Mesenchymal stem cell (in vitro differentiated cells and primary cell): ENCODE data around the gene MLLT3.

Experiments used
- DNase-seq: peaks from one replicate; pipeline ENCODE4 v3.0.0-alpha.2; 2013
- H2AFZ ChIP-seq: one replicate; pipeline ENCODE4 v1.6.1; 2013; ENCODE audit warnings: low read depth, mild to moderate bottlenecking, control low read depth, inconsistent platforms, low read length, moderate library complexity
- H2AK5ac ChIP-seq: 2 replicates; pipeline ENCODE4 v1.6.1; 2013; ENCODE audit warnings: low read length, moderate library complexity, mild to moderate bottlenecking, inconsistent platforms; ENCODE audit not compliant: severe bottlenecking
- H2BK120ac ChIP-seq: one replicate; pipeline ENCODE4 v1.6.1; 2013; ENCODE audit warnings: low read depth, mild to moderate bottlenecking, inconsistent platforms, low read length, moderate library complexity
- H2BK12ac ChIP-seq, 2 experiments: one replicate each; pipeline ENCODE4 v1.6.1; 2013; ENCODE audit warnings: inconsistent platforms in 2 of 2, low read length in 2 of 2, mild to moderate bottlenecking in 2 of 2, moderate library complexity in 2 of 2, control low read depth in 1 of 2
- H2BK15ac ChIP-seq: one replicate; pipeline ENCODE4 v1.6.1; 2013; ENCODE audit warnings: mild to moderate bottlenecking, low read depth, inconsistent platforms; ENCODE audit not compliant: poor library complexity, severe bottlenecking
- H2BK5ac ChIP-seq: 2 replicates; pipeline ENCODE4 v1.6.1; 2013; ENCODE audit warnings: low read depth, mild to moderate bottlenecking, low read length, control low read depth, inconsistent platforms; ENCODE audit not compliant: poor library complexity, severe bottlenecking
- H3K14ac ChIP-seq, 2 experiments: one replicate each; pipeline ENCODE4 v1.6.1; 2013; ENCODE audit warnings: inconsistent platforms in 2 of 2, low read length in 2 of 2, control low read depth in 1 of 2, mild to moderate bottlenecking in 1 of 2, moderate library complexity in 1 of 2
- H3K18ac ChIP-seq, 2 experiments: one replicate each; pipeline ENCODE4 v1.6.1; 2013; ENCODE audit warnings: inconsistent platforms in 2 of 2, low read length in 2 of 2, control low read depth in 1 of 2, low read depth in 1 of 2, mild to moderate bottlenecking in 1 of 2
- H3K23ac ChIP-seq, 2 experiments: one replicate each; pipeline ENCODE4 v1.6.1; 2013; ENCODE audit warnings: inconsistent platforms in 2 of 2, low read length in 2 of 2, mild to moderate bottlenecking in 2 of 2, moderate library complexity in 2 of 2, control low read depth in 1 of 2
- H3K27ac ChIP-seq: 2 replicates; pipeline ENCODE4 v1.5.1; 2013; ENCODE audit warnings: mild to moderate bottlenecking, moderate library complexity, low read length, control low read depth, inconsistent platforms; ENCODE audit not compliant: poor library complexity, severe bottlenecking
- H3K27me3 ChIP-seq, 2 experiments: 2 replicates each; pipeline versions ENCODE4 v1.6.1 to v1.7.0; 2013; ENCODE audit warnings: low read length in 2 of 2, mild to moderate bottlenecking in 2 of 2, moderate library complexity in 2 of 2, control low read depth in 1 of 2, inconsistent platforms in 1 of 2; ENCODE audit not compliant: control insufficient read depth in 1 of 2, insufficient read depth in 1 of 2
- H3K36me3 ChIP-seq, 2 experiments: 2 replicates each; pipeline versions ENCODE4 v1.6.1 to v1.7.0; 2013; ENCODE audit warnings: low read length in 2 of 2, control low read depth in 1 of 2, inconsistent platforms in 1 of 2, low read depth in 1 of 2, mild to moderate bottlenecking in 1 of 2; ENCODE audit not compliant: insufficient read depth in 2 of 2, control insufficient read depth in 1 of 2
- H3K4ac ChIP-seq, 2 experiments: one replicate each; pipeline ENCODE4 v1.6.1; 2013; ENCODE audit warnings: inconsistent platforms in 2 of 2, low read length in 2 of 2, mild to moderate bottlenecking in 2 of 2, moderate library complexity in 2 of 2, control low read depth in 1 of 2, low read depth in 1 of 2
- H3K4me1 ChIP-seq: 2 replicates; pipeline ENCODE4 v1.6.1; 2013; ENCODE audit warnings: low read depth, low read length, control low read depth; ENCODE audit not compliant: control insufficient read depth, insufficient read depth
- H3K4me2 ChIP-seq: 2 replicates; pipeline ENCODE4 v1.6.1; 2013; ENCODE audit warnings: low read length, mild to moderate bottlenecking, inconsistent platforms; ENCODE audit not compliant: poor library complexity, severe bottlenecking
- H3K4me3 ChIP-seq, 2 experiments: 2 replicates each; pipeline versions ENCODE4 v1.5.1 to v1.7.0; 2013; ENCODE audit warnings: low read length in 2 of 2, mild to moderate bottlenecking in 2 of 2, control low read depth in 1 of 2, low read depth in 1 of 2; ENCODE audit not compliant: insufficient read depth in 1 of 2
- H3K79me1 ChIP-seq: replicated peaks from 2 replicates; pipeline ENCODE4 v1.6.1; 2013; ENCODE audit warnings: mild to moderate bottlenecking, control low read depth, low read length, inconsistent platforms; ENCODE audit not compliant: poor library complexity, severe bottlenecking
- H3K9ac ChIP-seq: 2 replicates; pipeline ENCODE4 v1.7.0; 2013; ENCODE audit warnings: mild to moderate bottlenecking, low read length, moderate library complexity
- H3K9me3 ChIP-seq: 2 replicates; pipeline ENCODE4 v1.7.0; 2013; ENCODE audit warnings: mild to moderate bottlenecking, low read length; ENCODE audit not compliant: control insufficient read depth
- H4K8ac ChIP-seq: one replicate; pipeline ENCODE4 v1.6.1; 2013; ENCODE audit warnings: inconsistent platforms, mild to moderate bottlenecking, low read length, moderate library complexity
- H4K91ac ChIP-seq: one replicate; pipeline ENCODE4 v1.6.1; 2013; ENCODE audit warnings: mild to moderate bottlenecking, low read length, inconsistent platforms
- WGBS: methylation state at CpG from one replicate; pipeline ENCODE4 v1.1.7; 2013; ENCODE audit warnings: mixed read lengths; 5-methylcytosine and 5-hydroxymethylcytosine counted together

MLLT3 gene

GRCh38 chr9:20377790-20378189 is 244.5 kb downstream of the MLLT3 start:
- H3K4me3 ChIP-seq, result no peak overlapping the region
- H3K14ac ChIP-seq, result no peak overlapping the region
- H3K4me1 ChIP-seq, result no peaks in the 10 kb centered on the region
- no peak overlapping the region for H3K27ac ChIP-seq
- H3K4me2 ChIP-seq, result no peak overlapping the region
- no peak overlapping the region for H2BK15ac ChIP-seq
- no peak for DNase-seq
- H3K18ac ChIP-seq, result no peak overlapping the region
- no peak overlapping the region for H2AK5ac ChIP-seq
- H3K9ac ChIP-seq, result no peak overlapping the region
- no peak overlapping the region for H3K4ac ChIP-seq
- no peak overlapping the region for H2BK12ac ChIP-seq
- H3K9me3 ChIP-seq, result no peaks in the 10 kb centered on the region
- no peak overlapping the region for H2AFZ ChIP-seq
- peaks cover 5% of the 10 kb centered on the region for H3K79me1 ChIP-seq
- no peak overlapping the region for H2BK5ac ChIP-seq
- H2BK120ac ChIP-seq, result no peak overlapping the region
- H3K23ac ChIP-seq, result no peak overlapping the region
- no peak overlapping the region for H4K91ac ChIP-seq
- H3K36me3 ChIP-seq, result no peaks in the 10 kb centered on the region
- no peak overlapping the region for H4K8ac ChIP-seq
- no peaks in the 10 kb centered on the region for H3K27me3 ChIP-seq

- Histone ChIP-seq H2BK5ac (no peak overlapping the region), H3K9me3 (no peaks in the 10 kb centered on the region), H4K8ac (no peak overlapping the region), H3K79me1 (peaks cover 5% of the 10 kb centered on the region), H3K4ac (no peak overlapping the region), H2AFZ (no peak overlapping the region), H2BK12ac (no peak overlapping the region), H3K4me1 (no peaks in the 10 kb centered on the region), H3K18ac (no peak overlapping the region), H3K14ac (no peak overlapping the region), H3K27ac (no peak overlapping the region), H3K4me3 (no peak overlapping the region), H2AK5ac (no peak overlapping the region), H3K23ac (no peak overlapping the region), H3K27me3 (no peaks in the 10 kb centered on the region), H2BK15ac (no peak overlapping the region), H3K36me3 (no peaks in the 10 kb centered on the region), H2BK120ac (no peak overlapping the region), H3K4me2 (no peak overlapping the region), H4K91ac (no peak overlapping the region), H3K9ac (no peak overlapping the region)
- 50% methylated on average over 1 of the region's 4 CpGs for WGBS
- peak; percentile 45 for DNase-seq
These were observed 245.4 kb downstream of the MLLT3 start for GRCh38 chr9:20376731-20377375.

- Histone ChIP-seq H2BK5ac (no peak overlapping the region), H2BK15ac (no peak overlapping the region), H3K14ac (no peak overlapping the region), H3K4me2 (no peak overlapping the region), H3K4ac (no peak overlapping the region), H2BK12ac (no peak overlapping the region), H3K18ac (no peak overlapping the region), H4K8ac (no peak overlapping the region), H3K79me1 (peaks cover 6% of the 10 kb centered on the region), H3K4me3 (no peak overlapping the region), H2BK120ac (no peak overlapping the region), H3K36me3 (no peaks in the 10 kb centered on the region), H3K27me3 (no peaks in the 10 kb centered on the region), H2AFZ (no peak overlapping the region), H3K23ac (no peak overlapping the region), H2AK5ac (no peak overlapping the region), H3K27ac (no peak overlapping the region), H4K91ac (no peak overlapping the region), H3K9me3 (no peaks in the 10 kb centered on the region), H3K4me1 (no peaks in the 10 kb centered on the region), H3K9ac (no peak overlapping the region)
- no peak for DNase-seq
- 100% methylated on average over 3 of the region's 4 CpGs for WGBS
These were observed 246.3 kb downstream of the MLLT3 start for GRCh38 chr9:20376042-20376441.

- no peak overlapping the region for H3K18ac ChIP-seq
- no peak overlapping the region for H3K27ac ChIP-seq
- H4K91ac ChIP-seq, result no peak overlapping the region
- H2AK5ac ChIP-seq, result no peak overlapping the region
- no peak overlapping the region for H3K14ac ChIP-seq
- no peak overlapping the region for H3K4me2 ChIP-seq
- H4K8ac ChIP-seq, result no peak overlapping the region
- H3K4me3 ChIP-seq, result no peak overlapping the region
- H2BK5ac ChIP-seq, result no peak overlapping the region
- no peaks in the 10 kb centered on the region for H3K27me3 ChIP-seq
- no peak overlapping the region for H3K4ac ChIP-seq
- no peak overlapping the region for H2BK15ac ChIP-seq
- no peak overlapping the region for H2AFZ ChIP-seq
- no peaks in the 10 kb centered on the region for H3K36me3 ChIP-seq
- WGBS, result 100% methylated on average over 1 of the region's 1 CpG
- no peaks in the 10 kb centered on the region for H3K9me3 ChIP-seq
- H2BK12ac ChIP-seq, result no peak overlapping the region
- H3K23ac ChIP-seq, result no peak overlapping the region
- H2BK120ac ChIP-seq, result no peak overlapping the region
- no peak overlapping the region for H3K9ac ChIP-seq
- no peak for DNase-seq
- peaks cover 11% of the 10 kb centered on the region for H3K79me1 ChIP-seq
- H3K4me1 ChIP-seq, result no peaks in the 10 kb centered on the region
These were observed 249.0 kb downstream of the MLLT3 start for GRCh38 chr9:20373263-20373662.
